T1000 (cell line): ENCODE data around the gene BHLHA9.
"Not testable (repeated sequence)": the region's sequence is repeated elsewhere in the genome, so short reads cannot be mapped to it uniquely, and the experiment has no call there.

Experiments
- DNase-seq: peaks from one replicate; lab custom pipeline; 2025; ENCODE audit warnings: mixed read lengths; lab: John Stamatoyannopoulos, UW

BHLHA9 gene

GRCh38 chr17:1270210-1271029 is at the start of gene BHLHA9:
TSS of gene BHLHA9 (plus strand) at chr17:1270444. CDS start at chr17:1270564, 120 bp downstream.
- no peak for DNase-seq

- DNase-seq: no peak
Observed at GRCh38 chr17:1221209-1221608, 49.0 kb upstream of the BHLHA9 start.

DNA sequence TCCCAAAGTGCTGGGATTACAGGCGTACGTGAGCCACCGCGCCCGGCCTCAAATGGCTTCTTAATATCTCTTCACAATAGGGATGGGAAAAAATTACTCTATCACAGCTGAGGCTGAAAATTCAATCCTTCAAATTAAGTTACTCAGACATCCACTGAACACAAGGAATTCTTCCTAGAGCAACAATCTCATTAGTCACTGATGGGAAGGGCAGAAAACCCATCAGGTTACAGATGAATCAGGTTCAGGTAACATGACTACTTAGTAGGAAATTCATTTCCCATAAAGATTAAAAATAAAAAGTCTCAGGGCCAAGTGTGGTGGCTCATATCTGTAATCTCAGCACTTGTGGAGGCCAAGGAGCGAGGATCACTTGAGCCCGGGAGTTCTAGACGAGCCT is 47.9 kb upstream of the BHLHA9 start:
- DNase-seq: no peak

DNA sequence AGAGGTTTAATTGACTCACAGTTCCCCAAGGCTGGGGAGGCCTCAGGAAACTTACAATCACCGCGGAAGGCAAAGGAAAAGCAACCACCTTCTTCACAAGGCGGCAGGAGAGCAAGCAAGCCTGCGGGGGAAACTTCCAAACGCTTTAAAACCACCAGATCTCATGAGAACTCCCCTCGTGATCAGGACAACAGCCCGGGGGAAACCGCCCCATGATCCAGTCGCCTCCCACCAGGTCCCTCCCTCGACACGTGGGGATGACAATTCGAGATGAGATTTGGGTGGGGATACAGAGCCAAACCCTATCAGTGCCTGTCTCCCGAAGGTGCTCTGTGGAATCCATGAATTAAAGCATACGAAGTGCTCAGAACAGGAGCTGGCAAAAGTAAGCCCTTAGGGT is 46.6 kb upstream of the BHLHA9 start:
- DNase-seq: no peak

GRCh38 chr17:1224330-1224729 is 45.9 kb upstream of the BHLHA9 start:
- DNase-seq: no peak

DNA sequence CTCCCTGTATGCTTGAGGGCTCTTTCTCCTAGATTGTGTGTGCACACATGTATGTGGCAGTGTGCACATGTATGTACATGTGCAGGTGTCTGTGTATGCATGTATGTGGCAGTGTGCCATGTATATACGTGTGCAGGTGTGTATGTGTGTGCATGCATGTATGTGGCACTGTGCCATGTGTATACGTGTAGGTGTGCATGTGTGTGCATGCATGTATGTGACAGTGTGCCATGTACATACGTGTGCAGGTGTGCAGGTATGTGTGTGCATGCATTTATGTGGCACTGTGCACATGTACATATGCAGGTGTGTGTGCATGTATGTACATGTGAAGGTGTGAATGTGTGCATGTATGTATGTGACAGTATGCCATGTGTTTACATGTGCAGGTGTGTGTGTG is 43.9 kb upstream of the BHLHA9 start:
- no peak for DNase-seq

GRCh38 chr17:1227365-1227764 is 42.9 kb upstream of the BHLHA9 start:
- no peak for DNase-seq

- DNase-seq: no peak
Observed at GRCh38 chr17:1227917-1228780, 42.1 kb upstream of the BHLHA9 start.

DNA sequence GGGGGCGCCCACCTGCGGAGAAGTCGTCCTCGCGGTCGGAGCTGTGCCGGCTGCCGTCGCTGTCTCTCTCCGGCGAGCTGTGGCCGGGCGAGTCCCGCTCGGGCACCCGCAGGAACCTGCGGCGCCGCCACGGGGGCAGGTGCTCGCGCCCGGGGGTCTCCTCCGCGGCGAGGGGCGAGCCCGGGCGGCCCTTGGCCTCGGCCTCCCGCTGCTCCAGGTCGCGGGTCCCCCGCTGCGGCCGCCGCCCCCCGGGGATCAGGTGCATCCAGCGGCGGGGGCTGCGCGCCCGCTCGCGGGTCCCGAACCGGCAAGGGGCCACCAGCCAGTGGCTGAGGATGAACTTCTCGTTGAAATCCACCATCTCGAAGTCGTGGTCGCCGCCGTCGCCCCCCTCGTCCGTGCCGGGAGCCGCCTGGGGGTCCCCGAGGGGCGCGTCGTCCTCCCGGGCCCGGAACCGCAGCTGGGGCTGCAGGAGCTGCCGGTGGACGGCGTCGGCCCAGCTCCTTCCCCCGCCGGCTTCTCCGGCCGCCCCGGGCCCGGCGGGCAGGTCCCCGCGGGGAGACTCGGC is 41.4 kb upstream of the BHLHA9 start:
- no peak for DNase-seq

- no peak for DNase-seq
Observed at GRCh38 chr17:1229349-1229899, 40.8 kb upstream of the BHLHA9 start.

DNA sequence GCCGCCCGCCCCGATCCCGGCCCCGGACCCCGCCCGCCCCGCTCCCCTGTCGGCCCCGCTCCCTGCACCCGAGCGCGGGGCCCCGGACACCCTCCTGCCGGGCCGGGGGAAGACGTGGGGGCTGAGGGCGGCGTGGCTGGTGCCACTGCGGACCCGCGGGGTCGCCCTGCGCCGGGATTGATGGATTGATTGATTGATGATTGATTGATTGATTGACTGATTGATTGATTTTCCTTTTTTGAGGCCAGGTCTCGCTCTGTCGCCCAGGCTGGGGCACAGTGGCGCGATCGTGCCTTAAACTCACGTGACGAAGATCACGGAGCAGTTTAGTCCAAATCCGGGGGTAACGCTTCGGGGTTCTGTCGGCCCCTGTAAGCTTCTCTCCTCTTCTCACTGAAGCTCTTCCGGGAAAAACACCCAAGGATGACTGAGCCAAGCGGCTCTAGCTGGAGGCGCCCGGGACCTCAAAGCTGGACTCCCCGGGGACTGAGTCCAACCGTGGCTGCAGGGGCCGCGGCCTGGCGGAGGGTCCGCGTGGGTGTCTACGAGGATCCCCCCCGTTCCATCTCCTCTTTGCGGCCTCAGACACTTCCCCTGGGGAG is 40.2 kb upstream of the BHLHA9 start:
- DNase-seq: no peak

GRCh38 chr17:1231456-1231855 is 38.8 kb upstream of the BHLHA9 start:
- no peak for DNase-seq

DNA sequence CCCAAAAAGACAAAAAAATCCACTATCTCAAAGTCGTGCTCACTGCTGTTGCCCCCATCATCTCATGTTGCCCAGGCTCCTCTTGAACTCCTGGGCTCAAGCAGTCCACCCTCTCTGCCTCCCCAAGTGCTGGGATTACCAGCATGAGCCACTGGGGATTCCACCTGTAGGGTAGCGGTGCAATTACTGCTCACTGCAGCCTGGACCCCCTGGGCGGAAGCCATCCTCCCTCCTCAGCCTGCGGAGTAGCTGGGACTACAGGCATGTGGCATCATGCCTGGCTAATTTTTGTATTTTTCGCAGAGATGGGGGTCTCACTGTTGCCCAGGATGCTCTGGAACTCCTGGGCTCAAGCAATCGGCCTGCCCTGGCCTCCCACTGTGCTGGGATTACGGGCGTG is 37.9 kb upstream of the BHLHA9 start:
- DNase-seq: no peak

DNA sequence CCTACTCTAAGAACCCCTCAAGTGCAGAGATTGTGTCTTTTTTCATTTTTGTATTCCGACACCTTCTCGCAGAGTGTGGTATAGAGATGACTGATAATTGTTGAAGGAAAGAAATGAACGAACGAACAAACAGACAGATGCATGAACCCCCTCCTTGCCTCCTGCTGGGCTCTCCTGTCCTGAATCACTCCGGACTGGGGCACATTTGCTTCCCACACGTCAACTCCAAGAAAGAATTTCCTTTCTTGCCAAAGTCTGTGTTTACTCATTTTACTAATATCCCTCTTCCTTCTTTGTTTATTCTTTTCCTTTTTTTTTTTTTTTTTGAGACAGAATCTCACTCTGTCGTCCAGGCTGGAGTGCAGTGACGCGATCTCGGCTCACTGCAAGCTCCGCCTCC is 37.5 kb upstream of the BHLHA9 start:
- no peak for DNase-seq

DNA sequence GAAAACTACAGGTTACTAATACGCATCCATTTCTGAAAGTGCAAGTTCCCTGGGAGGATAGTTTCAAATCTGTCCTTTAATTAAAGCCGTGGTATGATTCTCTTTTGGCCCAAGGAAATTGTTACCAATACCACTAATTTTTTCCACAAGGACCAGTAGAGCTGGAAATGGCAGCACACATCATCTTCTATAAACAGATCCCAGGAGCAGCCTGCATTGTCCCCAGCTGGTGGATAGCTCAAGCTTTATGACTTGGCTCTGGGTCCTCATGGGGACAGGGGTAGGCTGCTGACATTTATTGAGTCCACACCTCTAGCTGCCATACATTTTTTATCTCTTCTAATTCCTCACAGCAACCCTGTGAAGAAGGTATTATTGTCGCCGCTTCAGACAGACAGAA is 35.8 kb upstream of the BHLHA9 start:
- DNase-seq: no peak

GRCh38 chr17:1237471-1237870 is 32.8 kb upstream of the BHLHA9 start:
- DNase-seq: no peak

DNA sequence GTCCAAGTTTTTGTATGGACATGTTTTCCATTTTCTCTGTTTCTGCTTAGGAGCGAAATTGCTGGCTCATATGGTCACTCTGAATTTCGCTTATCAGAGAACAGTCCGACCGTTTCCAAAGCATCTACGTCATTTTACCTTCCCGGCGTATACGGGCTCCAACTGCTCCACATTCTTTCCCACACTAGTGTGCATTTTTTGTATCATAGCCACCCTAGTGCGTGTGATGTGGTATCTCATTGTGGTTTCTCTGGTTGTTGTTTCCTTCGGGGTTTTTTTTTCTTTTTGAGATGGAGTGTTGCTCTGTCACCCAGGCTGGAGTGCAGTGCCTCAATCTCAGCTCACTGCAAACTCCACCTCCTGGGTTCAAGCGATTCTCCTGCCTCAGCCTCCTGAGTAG is 31.0 kb upstream of the BHLHA9 start:
- no peak for DNase-seq

DNA sequence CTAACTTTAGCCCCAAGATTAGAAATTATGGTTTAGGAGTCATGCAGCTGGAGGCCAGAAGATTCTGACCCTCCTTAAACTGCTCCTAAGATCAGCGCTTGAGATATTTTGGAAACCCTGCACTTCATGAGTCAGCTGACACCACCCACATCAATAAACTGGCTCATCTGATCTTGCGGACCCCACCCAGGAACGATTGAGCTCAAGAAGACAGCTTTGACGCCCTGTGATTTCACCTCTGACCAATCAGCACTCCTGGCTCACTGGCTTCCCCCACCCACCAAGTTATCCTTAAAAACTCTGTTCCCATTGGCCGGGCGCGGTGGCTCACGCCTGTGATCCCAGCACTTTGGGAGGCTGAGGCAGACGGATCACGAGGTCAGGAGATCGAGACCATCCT is 29.8 kb upstream of the BHLHA9 start:
- DNase-seq: not testable (repeated sequence)

DNA sequence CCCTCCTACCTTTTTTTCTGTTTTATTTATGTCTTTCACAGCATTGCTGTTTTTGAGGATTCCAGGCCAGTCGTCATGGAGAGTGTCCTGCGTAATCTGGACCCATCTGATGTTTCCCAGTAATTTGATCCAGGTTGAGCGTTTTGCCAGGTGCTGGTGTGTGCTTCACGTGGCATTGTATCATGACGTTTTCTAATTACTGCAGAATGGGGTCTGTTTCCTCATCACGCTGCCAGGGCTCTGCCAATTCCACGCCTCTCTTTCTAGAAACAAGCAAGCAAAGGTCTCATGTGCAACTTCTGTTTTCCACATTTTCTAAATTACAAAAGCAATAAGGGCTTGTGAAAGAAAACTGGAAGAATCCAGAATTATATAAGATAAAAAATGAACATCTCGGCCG is 28.3 kb upstream of the BHLHA9 start:
- no peak for DNase-seq

DNA sequence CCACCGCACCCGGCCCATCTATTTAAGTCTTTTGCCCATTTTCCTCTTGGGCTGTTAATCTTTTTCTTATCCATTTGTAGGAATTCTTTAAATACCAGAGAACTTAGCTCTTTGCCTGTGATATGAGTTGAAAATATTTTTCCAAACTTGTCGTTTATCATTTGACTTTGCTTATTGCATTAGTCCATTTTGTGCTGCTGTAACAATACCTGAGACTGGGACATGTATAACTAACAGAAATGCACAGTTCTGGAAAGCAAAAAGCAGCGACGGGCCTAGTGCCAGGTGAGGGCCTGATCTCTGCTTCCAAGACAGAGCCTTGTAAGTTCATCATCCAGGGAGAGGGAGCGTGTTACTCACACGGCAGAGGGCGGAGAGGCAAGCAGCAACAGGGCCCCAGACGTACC is 25.6 kb upstream of the BHLHA9 start:
- DNase-seq: no peak

DNA sequence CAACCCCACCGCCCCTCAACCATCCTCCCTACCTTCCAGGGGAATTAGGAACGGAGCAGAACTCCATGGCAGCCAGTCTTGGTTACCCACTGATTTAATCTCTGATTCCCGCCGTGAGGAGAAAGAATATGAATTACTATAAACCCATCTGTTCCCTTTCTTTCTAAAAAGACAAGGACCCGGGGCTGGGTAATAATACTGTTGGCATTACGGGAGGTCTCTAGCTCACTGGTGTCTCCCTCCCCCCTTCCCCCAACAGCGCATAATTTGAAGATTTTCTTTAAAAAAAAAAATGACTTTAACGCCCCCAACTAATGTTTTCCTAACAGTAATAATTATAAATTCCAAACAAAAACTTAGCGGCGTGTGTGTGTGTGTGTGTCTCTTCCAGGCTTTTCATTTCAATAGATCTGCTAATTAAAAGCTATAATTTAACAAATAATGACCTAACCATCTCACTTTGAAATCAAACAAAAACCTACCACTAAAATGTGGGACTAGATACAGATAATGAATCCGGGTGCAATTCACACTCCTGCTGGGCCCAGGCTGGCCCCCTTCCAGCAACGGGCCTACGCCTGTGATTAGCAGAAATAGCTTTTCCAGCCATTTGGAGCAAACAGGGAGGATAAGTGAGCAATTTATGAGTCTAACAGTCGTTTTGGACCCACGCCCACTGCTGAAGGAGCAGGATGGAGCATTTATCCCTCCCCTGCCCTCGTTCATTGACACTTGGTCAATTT is 18.2 kb upstream of the BHLHA9 start:
- no peak for DNase-seq
